Endothelial cell of umbilical vein (primary cell): Measurements from ENCODE around the gene RASGRF2. TPM values are rescaled to one million over a fixed set of nuclear protein-coding genes. Genes with fewer than 3 reads are reported as not detected.

Experiments
- BruUV-seq: library from RNA; stranded (reverse); fragments of 400-500 nt; replicated peaks from 2 replicates; lab custom pipeline; 2021; lab: Mats Ljungman, UMichigan
- CTCF ChIA-PET: fragments of 300-600, 350-600 bp; sonication (Branson Sonifier 250); formaldehyde crosslinking; loops from one replicate; lab custom pipeline; 2021; ENCODE audit warnings: antibody characterized with exemption, inconsistent platforms; lab: Charles Lee
- POLR2A ChIA-PET: fragments of 300-600, 350-600 bp; sonication (Branson Sonifier 250); formaldehyde crosslinking; loops from one replicate; lab custom pipeline; 2021; ENCODE audit warnings: antibody characterized with exemption, inconsistent platforms; lab: Charles Lee
- DNase-seq: peaks from one replicate; pipeline ENCODE4 v3.0.0-alpha.2; 2011; ENCODE audit warnings: low read depth, low spot score
- FAIRE-seq: peaks from 2 replicates; lab custom pipeline; 2011; peaks lifted over from hg19 to GRCh38; lab: Jason Lieb, UNC
- H2AFZ ChIP-seq: 2 replicates; pipeline ENCODE4 v1.6.0; 2012; ENCODE audit warnings: low read depth, low read length, control low read depth, inconsistent platforms
- H3K27ac ChIP-seq: 2 replicates; pipeline ENCODE4 v1.5.1; 2011; ENCODE audit warnings: low read depth, mild to moderate bottlenecking, control low read depth, low read length, moderate library complexity; ENCODE audit not compliant: insufficient read depth
- H3K27me3 ChIP-seq, 2 experiments: 2 replicates each; pipeline versions ENCODE4 v1.6.0 to v1.6.1; 2011; ENCODE audit warnings: low read length in 2 of 2, mixed read lengths in 1 of 2; ENCODE audit not compliant: control insufficient read depth in 2 of 2, insufficient read depth in 2 of 2
- H3K36me3 ChIP-seq, 2 experiments: 2 replicates in 1 of 2; 3 replicates in 1 of 2; pipeline ENCODE4 v1.5.1; 2011; ENCODE audit warnings: low read length in 2 of 2, mild to moderate bottlenecking in 1 of 2, moderate library complexity in 1 of 2; ENCODE audit not compliant: control insufficient read depth in 2 of 2, insufficient read depth in 2 of 2; ENCODE audit errors: extremely low read depth in 1 of 2
- H3K4me1 ChIP-seq: 3 replicates; pipeline ENCODE4 v1.5.1; 2011; ENCODE audit warnings: mild to moderate bottlenecking, low read length; ENCODE audit not compliant: control insufficient read depth, insufficient read depth; ENCODE audit errors: extremely low read depth
- H3K4me2 ChIP-seq: 2 replicates; pipeline ENCODE4 v1.6.1; 2011; ENCODE audit warnings: low read length, control low read depth, mixed read lengths; ENCODE audit not compliant: insufficient read depth
- H3K4me3 ChIP-seq, 3 experiments: fragments of 200-600 bp in 1 of 3; sonication (generic), shearing (Covaris generic) in 1 of 3; replicated peaks in 1 of 3; 2 replicates each; pipeline ENCODE4 v1.5.1; 2011 to 2016; ENCODE audit warnings: control low read depth in 3 of 3, low read length in 3 of 3, mild to moderate bottlenecking in 2 of 3, inconsistent platforms in 1 of 3, low read depth in 1 of 3, moderate library complexity in 1 of 3; ENCODE audit not compliant: insufficient read depth in 1 of 3
- H3K79me2 ChIP-seq: 2 replicates; pipeline ENCODE4 v1.6.0; 2012; ENCODE audit warnings: low read length, inconsistent platforms; ENCODE audit not compliant: control insufficient read depth, insufficient read depth
- H3K9ac ChIP-seq: replicated peaks from 2 replicates; pipeline ENCODE3; 2011; ENCODE audit warnings: low read length, control low read depth; ENCODE audit not compliant: insufficient read depth; ENCODE audit errors: extremely low read depth
- H3K9me1 ChIP-seq: replicated peaks from 3 replicates; pipeline ENCODE4 v1.6.0; 2011; ENCODE audit warnings: mild to moderate bottlenecking, low read length; ENCODE audit not compliant: control insufficient read depth, insufficient read depth; ENCODE audit errors: extremely low read depth
- H3K9me3 ChIP-seq: replicated peaks from 2 replicates; pipeline ENCODE4 v1.5.1; 2012; ENCODE audit warnings: low read length, inconsistent platforms; ENCODE audit not compliant: control insufficient read depth, insufficient read depth
- H4K20me1 ChIP-seq: replicated peaks from 2 replicates; pipeline ENCODE3; 2011; ENCODE audit warnings: mild to moderate bottlenecking, low read length; ENCODE audit not compliant: control insufficient read depth, insufficient read depth; ENCODE audit errors: extremely low read depth
- CTCF ChIP-seq, 2 donors: IDR thresholded peaks; 1 replicate in 1 of 2; 2 replicates in 1 of 2; pipeline ENCODE4 v1.5.1; 2011; ENCODE audit warnings: low read length in 2 of 2, mild to moderate bottlenecking in 2 of 2, moderate library complexity in 2 of 2, control low read depth in 1 of 2, inconsistent platforms in 1 of 2, low read depth in 1 of 2; ENCODE audit not compliant: insufficient read depth in 1 of 2; ENCODE audit errors: extremely low read depth in 1 of 2
- EZH2 ChIP-seq: IDR thresholded peaks from 2 replicates; pipeline ENCODE4 v1.6.1; 2012; ENCODE audit warnings: borderline replicate concordance, low read depth, mild to moderate bottlenecking, moderate library complexity, low read length, inconsistent platforms; ENCODE audit not compliant: severe bottlenecking
- FOS ChIP-seq: IDR thresholded peaks from 2 replicates; pipeline ENCODE4 v1.6.1; 2011; ENCODE audit warnings: mild to moderate bottlenecking, low read length, moderate library complexity, borderline replicate concordance; ENCODE audit not compliant: insufficient read depth
- GATA2 ChIP-seq: IDR thresholded peaks from 2 replicates; pipeline ENCODE4 v1.7.0; 2011; ENCODE audit warnings: low read depth, mild to moderate bottlenecking, moderate library complexity, mixed read lengths, low read length; ENCODE audit not compliant: insufficient read length, insufficient read depth
- JUN ChIP-seq: IDR thresholded peaks from 2 replicates; pipeline ENCODE4 v1.6.1; 2011; ENCODE audit warnings: borderline replicate concordance, low read depth; ENCODE audit not compliant: insufficient read length, insufficient read depth
- MYC ChIP-seq: IDR thresholded peaks from one replicate; pipeline ENCODE4 v1.6.1; 2011; ENCODE audit warnings: mild to moderate bottlenecking, low read depth, low read length
- POLR2A ChIP-seq: IDR thresholded peaks from 2 replicates; pipeline ENCODE4 v1.6.1; 2012; ENCODE audit warnings: low read depth, mild to moderate bottlenecking, control low read depth, low read length
- POLR2AphosphoS5 ChIP-seq: IDR thresholded peaks from 2 replicates; pipeline ENCODE4 v1.6.1; 2012; ENCODE audit warnings: low read depth, mild to moderate bottlenecking, control low read depth, low read length, moderate library complexity; ENCODE audit not compliant: insufficient read depth
- dilution Hi-C: fragments of 300-500 bp; cut with MboI; formaldehyde crosslinking; loops from one replicate; pipeline ENCODE4 v1.15.0; 2019; ENCODE audit warnings: low sequenced_read_pairs; ENCODE audit not compliant: extremely low pct_ligation_motif_present
- intact Hi-C: fragments of 100-400 bp; cut with micrococcal nuclease; formaldehyde crosslinking; loops from one replicate; pipeline ENCODE4 v1.10.0; 2022
- polyA plus RNA-seq, 4 experiments: library from polyadenylated mRNA; depleted of rRNA in 3 of 4; stranded (reverse) in 3 of 4; unstranded in 1 of 4; fragments of >200 nt; gene quantifications; 2 replicates each; pipeline versions ENCODE4 v1.2.1 to v1.2.3, GENCODE V29; 2011 to 2012; ENCODE audit warnings: missing spikeins in 1 of 4
- total RNA-seq: library from RNA; stranded (reverse); gene quantifications from 2 replicates; pipeline ENCODE4 v1.2.3, GENCODE V29; 2021
- TF ChIP-seq, protein P1 (sequence below): IDR thresholded peaks from 2 replicates; pipeline ENCODE4 v1.6.1; 2011; ENCODE audit not compliant: insufficient read depth, insufficient read length

Gene RASGRF2
- total and polyA plus RNA-seq, 2 donors (not counting 3 experiments of a cell fraction or from before 2014, with no cell fraction given), result 0.41 to 4.0 TPM

- Histone ChIP-seq H3K27me3 (peaks cover 0 to 2% of the 10 kb centered on the region in 2 experiments), H2AFZ (no peak overlapping the region), H3K9ac (no peak overlapping the region), H3K79me2 (no peaks in the 10 kb centered on the region), H3K9me3 (no peaks in the 10 kb centered on the region), H3K36me3 (no peaks in the 10 kb centered on the region), H3K4me1 (no peaks in the 10 kb centered on the region), H4K20me1 (no peaks in the 10 kb centered on the region), H3K27ac (no peak overlapping the region), H3K4me2 (no peak overlapping the region), H3K4me3 (no peak overlapping the region), H3K9me1 (no peaks in the 10 kb centered on the region)
- no TSS peak for BruUV-seq
- FAIRE-seq, result no peak
- TF ChIP-seq, protein P1, sequence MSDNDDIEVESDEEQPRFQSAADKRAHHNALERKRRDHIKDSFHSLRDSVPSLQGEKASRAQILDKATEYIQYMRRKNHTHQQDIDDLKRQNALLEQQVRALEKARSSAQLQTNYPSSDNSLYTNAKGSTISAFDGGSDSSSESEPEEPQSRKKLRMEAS, result no peak
- TF ChIP-seq POLR2A (no peak), FOS (no peak), CTCF (IDR thresholded peaks at IDR 0.05; ENCODE audit: extremely low read depth in 1 of 2, insufficient read depth in 1 of 2, low read depth in 1 of 2, low read length in 2 of 2) (no peak), EZH2 (no peak), GATA2 (no peak), POLR2AphosphoS5 (no peak), MYC (no peak), JUN (no peak)
- ChIA-PET POLR2A (no interaction called here), CTCF (no interaction called here)
- intact Hi-C loops, result no loop called here
- DNase-seq, result no peak
- dilution Hi-C loops, result no loop called here
Measured at GRCh38 chr5:81075041-81075440, 114.9 kb downstream of the RASGRF2 start.
